Central memory CD8-positive, alpha-beta T cell (primary cell): Measurements from ENCODE around the gene ZNF280B.

ENCODE experiments used
- ATAC-seq: fragments of 150-1000 bp; cut with Tn5 transposase; replicated peaks from 2 replicates; pipeline ENCODE4 v1.10.0; 2022; ENCODE audit warnings: mild to moderate bottlenecking, moderate FRiP score, moderate number of reproducible peaks; ENCODE audit not compliant: poor library complexity, severe bottlenecking; ENCODE audit errors: extremely low read depth
- DNase-seq, 2 donors: peaks; one replicate each; pipeline ENCODE4 v3.0.0; 2021; ENCODE audit warnings: low spot score in 2 of 2
- H3K27ac Mint-ChIP-seq: one replicate; pipeline ENCODE4 v1.8.0; 2022; ENCODE audit warnings: low read depth, mild to moderate bottlenecking, moderate library complexity, mixed read lengths
- H3K27me3 Mint-ChIP-seq: one replicate; pipeline ENCODE4 v1.8.0; 2022; ENCODE audit warnings: mixed read lengths
- H3K36me3 Mint-ChIP-seq: one replicate; pipeline ENCODE4 v1.8.0; 2022; ENCODE audit warnings: mild to moderate bottlenecking, moderate library complexity, mixed read lengths; ENCODE audit not compliant: insufficient read depth
- H3K4me1 Mint-ChIP-seq: one replicate; pipeline ENCODE4 v1.8.0; 2022; ENCODE audit warnings: mixed read lengths
- H3K4me3 Mint-ChIP-seq: one replicate; pipeline ENCODE4 v1.8.0; 2022; ENCODE audit warnings: mild to moderate bottlenecking, moderate library complexity, mixed read lengths
- H3K9me3 Mint-ChIP-seq: one replicate; pipeline ENCODE4 v1.8.0; 2022; ENCODE audit warnings: mixed read lengths

The ZNF280B gene

DNA sequence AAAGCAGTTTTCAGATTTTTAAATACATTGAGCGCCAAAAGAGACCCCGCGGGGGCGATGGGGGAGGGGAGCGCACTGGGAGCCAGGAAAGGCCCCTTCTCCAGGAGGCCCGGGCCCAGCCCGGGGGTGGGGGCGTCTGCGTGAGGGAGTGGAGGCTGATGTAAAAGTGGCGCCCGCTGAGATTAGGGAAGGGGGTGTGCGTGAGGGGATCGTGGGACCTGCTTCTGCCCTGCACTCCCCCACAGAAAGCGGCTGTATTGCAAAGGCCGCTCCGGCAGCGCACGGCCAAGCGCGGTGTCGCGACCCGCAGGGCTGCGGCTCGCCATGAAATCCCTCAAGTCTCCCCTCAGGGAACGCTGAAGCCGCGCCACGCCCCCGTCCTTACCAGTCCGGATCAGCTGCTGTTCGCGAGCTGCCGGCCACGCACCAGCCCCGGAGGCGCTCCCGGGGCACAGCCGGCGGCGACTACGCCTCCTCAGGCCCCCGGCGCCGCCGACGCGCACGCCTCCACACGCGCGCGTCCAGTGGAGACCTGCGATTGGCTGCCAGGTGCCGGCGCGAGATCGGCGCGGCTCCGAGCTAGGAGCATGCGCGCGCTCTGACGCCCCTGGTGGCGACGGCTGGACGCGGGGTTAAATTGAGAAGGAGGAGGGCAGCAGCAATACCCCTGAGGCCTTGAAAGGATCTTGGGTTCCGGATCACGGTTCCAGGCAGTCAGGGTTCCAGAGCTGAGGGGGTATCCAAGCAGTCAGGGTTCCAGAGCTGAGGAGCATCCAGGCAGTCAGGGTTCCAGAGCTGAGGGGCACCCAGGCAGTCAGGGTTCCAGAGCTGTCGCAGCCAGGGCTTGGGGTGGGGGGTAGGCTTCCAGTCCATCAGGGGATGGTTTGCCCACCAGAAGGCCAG is at the start of gene ZNF280B:
ZNF280B (minus strand) TSS at position 469 of the 903 bp plus-strand sequence. CDS start 19,344 bp downstream, outside the sequence.
- H3K27me3 Mint-ChIP-seq = peaks cover 18% of the 10 kb centered on the region
- peak within 1 kb of the TSS; percentile 66 for H3K27ac Mint-ChIP-seq
- H3K4me1 Mint-ChIP-seq = peaks cover 10% of the 10 kb centered on the region
- DNase-seq = peak; percentile 74 to 78
- no peaks in the 10 kb centered on the region for H3K9me3 Mint-ChIP-seq
- H3K4me3 Mint-ChIP-seq = peak within 1 kb of the TSS; percentile 81
- H3K36me3 Mint-ChIP-seq = peaks cover 7% of the 10 kb centered on the region
- ATAC-seq = peak; percentile 99

GRCh38 chr22:22556995-22557925 is 48.7 kb upstream of the ZNF280B start:
- Mint-ChIP-seq H3K4me3 (no peak overlapping the region), H3K4me1 (peaks cover 5% of the 10 kb centered on the region), H3K27ac (no peak overlapping the region), H3K36me3 (peaks cover 2% of the 10 kb centered on the region), H3K9me3 (no peaks in the 10 kb centered on the region), H3K27me3 (no peaks in the 10 kb centered on the region)
- no peak for DNase-seq
- no peak for ATAC-seq

- DNase-seq (no peak), ATAC-seq (no peak)
- peaks cover 2% of the 10 kb centered on the region for H3K36me3 Mint-ChIP-seq
- H3K9me3 Mint-ChIP-seq = no peaks in the 10 kb centered on the region
- H3K4me1 Mint-ChIP-seq = peaks cover 5% of the 10 kb centered on the region
- H3K4me3 Mint-ChIP-seq = no peak overlapping the region
- H3K27ac Mint-ChIP-seq = no peak overlapping the region
- no peaks in the 10 kb centered on the region for H3K27me3 Mint-ChIP-seq
These were observed 48.0 kb upstream of the ZNF280B start for GRCh38 chr22:22556578-22556977.

DNA sequence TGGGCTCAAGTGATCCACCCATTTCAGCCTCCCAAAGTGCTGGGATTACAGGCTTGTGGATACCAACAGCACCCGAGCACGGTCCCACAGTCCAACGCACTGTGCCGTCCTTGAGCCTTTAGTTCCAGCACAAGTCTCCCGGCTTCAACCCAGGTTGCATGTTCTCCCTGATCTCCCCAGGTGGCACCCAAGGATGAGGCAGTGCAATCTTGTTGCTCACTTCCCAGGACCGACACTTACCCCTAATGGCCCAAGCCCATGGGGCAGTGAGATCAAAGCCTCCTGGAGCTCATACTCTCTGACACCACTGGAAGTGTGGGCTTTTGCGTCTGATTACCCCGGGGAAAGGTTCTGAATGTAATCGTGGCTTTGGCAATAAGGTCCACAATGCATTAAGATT is 47.1 kb upstream of the ZNF280B start:
- peaks cover 5% of the 10 kb centered on the region for H3K4me1 Mint-ChIP-seq
- ATAC-seq (no peak), DNase-seq (no peak)
- H3K27me3 Mint-ChIP-seq = no peaks in the 10 kb centered on the region
- no peak overlapping the region for H3K4me3 Mint-ChIP-seq
- H3K36me3 Mint-ChIP-seq = peaks cover 2% of the 10 kb centered on the region
- no peaks in the 10 kb centered on the region for H3K9me3 Mint-ChIP-seq
- H3K27ac Mint-ChIP-seq = no peak overlapping the region

DNA sequence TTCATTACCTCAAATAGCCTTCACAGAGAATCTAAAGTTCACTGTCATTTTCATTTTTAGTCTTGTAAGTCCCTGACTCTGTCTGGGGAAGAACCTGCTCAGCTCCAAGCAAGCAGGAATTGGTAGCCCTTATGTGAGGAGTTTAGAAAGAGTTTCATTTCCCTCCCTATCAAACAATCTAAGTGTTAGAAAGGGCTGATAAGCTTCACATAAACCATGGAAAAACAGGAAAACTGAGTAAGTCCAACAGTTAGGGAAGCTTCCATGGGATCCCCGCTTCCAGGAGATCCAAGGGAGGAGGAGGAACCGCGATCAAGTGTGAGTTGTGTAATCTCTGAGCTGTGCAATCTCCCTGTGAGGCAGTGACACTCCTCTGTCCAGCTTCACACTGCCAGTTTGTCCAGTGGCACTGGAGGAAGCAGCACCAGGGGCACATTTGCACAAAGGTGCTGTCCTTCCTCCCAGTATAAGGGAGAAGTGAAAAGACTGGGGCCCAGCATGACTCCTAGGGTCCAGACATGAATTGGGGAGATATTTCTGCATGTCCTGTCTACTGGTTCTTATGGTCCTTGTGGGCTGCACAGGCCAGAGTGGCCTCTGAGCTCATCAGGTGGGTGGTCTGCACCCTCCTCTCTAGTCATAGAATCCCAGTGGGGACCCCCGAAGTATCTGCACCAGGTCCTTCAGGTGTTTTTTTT is 46.2 kb upstream of the ZNF280B start:
- H3K27ac Mint-ChIP-seq = no peak overlapping the region
- H3K27me3 Mint-ChIP-seq = no peaks in the 10 kb centered on the region
- DNase-seq = no peak
- H3K36me3 Mint-ChIP-seq = peaks cover 2% of the 10 kb centered on the region
- no peaks in the 10 kb centered on the region for H3K9me3 Mint-ChIP-seq
- H3K4me3 Mint-ChIP-seq = no peak overlapping the region
- peaks cover 5% of the 10 kb centered on the region for H3K4me1 Mint-ChIP-seq
- no peak for ATAC-seq

GRCh38 chr22:22553735-22554586 is 45.4 kb upstream of the ZNF280B start:
- peaks cover 2% of the 10 kb centered on the region for H3K36me3 Mint-ChIP-seq
- no peak overlapping the region for H3K27ac Mint-ChIP-seq
- ATAC-seq (no peak), DNase-seq (no peak)
- peaks cover 2% of the 10 kb centered on the region for H3K4me1 Mint-ChIP-seq
- no peak overlapping the region for H3K4me3 Mint-ChIP-seq
- H3K27me3 Mint-ChIP-seq = no peaks in the 10 kb centered on the region
- no peaks in the 10 kb centered on the region for H3K9me3 Mint-ChIP-seq

- DNase-seq (no peak), ATAC-seq (no peak)
- Mint-ChIP-seq H3K9me3 (no peaks in the 10 kb centered on the region), H3K4me3 (no peak overlapping the region), H3K36me3 (peaks cover 2% of the 10 kb centered on the region), H3K27me3 (no peaks in the 10 kb centered on the region), H3K4me1 (no peaks in the 10 kb centered on the region), H3K27ac (no peak overlapping the region)
These were observed 44.6 kb upstream of the ZNF280B start for GRCh38 chr22:22553141-22553540.

- DNase-seq = no peak
- H3K27me3 Mint-ChIP-seq = no peaks in the 10 kb centered on the region
These were observed 44.1 kb upstream of the ZNF280B start for GRCh38 chr22:22552630-22553029.

GRCh38 chr22:22550789-22551434 is 42.4 kb upstream of the ZNF280B start:
- no peak overlapping the region for H3K4me3 Mint-ChIP-seq
- H3K27me3 Mint-ChIP-seq = no peaks in the 10 kb centered on the region
- H3K36me3 Mint-ChIP-seq = peaks cover 2% of the 10 kb centered on the region
- no peaks in the 10 kb centered on the region for H3K4me1 Mint-ChIP-seq
- H3K9me3 Mint-ChIP-seq = no peaks in the 10 kb centered on the region
- no peak overlapping the region for H3K27ac Mint-ChIP-seq
- no peak for DNase-seq
- no peak for ATAC-seq

More at GRCh38 chr22:22552630-22553029, 44.1 kb upstream of the ZNF280B start:
- Mint-ChIP-seq H3K9me3 (no peaks in the 10 kb centered on the region), H3K36me3 (peaks cover 2% of the 10 kb centered on the region), H3K4me1 (no peaks in the 10 kb centered on the region), H3K4me3 (no peak overlapping the region), H3K27ac (no peak overlapping the region)
- ATAC-seq = no peak

DNA sequence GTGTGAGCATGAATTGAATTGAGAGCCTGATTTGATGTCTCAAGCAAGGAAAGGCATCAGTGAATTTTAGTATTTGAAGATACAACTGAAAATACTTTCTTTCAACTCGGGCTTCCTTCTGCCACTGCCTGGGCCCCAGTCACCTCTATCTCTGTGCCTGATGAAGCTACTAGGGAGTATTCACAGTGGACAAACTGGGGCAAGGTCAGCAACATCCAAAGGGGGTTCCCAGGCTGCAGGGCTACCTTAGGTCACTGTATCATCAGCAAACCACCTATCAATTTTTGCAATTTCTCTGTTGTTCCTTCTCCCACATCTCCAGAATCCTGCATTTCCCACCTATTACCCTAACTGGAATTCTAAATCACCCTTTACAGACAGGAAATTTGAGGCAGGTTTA is 40.4 kb upstream of the ZNF280B start:
- H3K4me3 Mint-ChIP-seq = no peak overlapping the region
- H3K4me1 Mint-ChIP-seq = no peaks in the 10 kb centered on the region
- DNase-seq = no peak
- no peak for ATAC-seq
- no peaks in the 10 kb centered on the region for H3K9me3 Mint-ChIP-seq
- no peak overlapping the region for H3K27ac Mint-ChIP-seq
- H3K36me3 Mint-ChIP-seq = peaks cover 2% of the 10 kb centered on the region
- peaks cover under 1% of the 10 kb centered on the region for H3K27me3 Mint-ChIP-seq

- ATAC-seq = no peak
- H3K27me3 Mint-ChIP-seq = peaks cover 6% of the 10 kb centered on the region
- H3K27ac Mint-ChIP-seq = no peak overlapping the region
- no peaks in the 10 kb centered on the region for H3K4me1 Mint-ChIP-seq
- H3K4me3 Mint-ChIP-seq = no peak overlapping the region
- DNase-seq = no peak
- H3K36me3 Mint-ChIP-seq = peaks cover 2% of the 10 kb centered on the region
- H3K9me3 Mint-ChIP-seq = no peaks in the 10 kb centered on the region
These were observed 39.8 kb upstream of the ZNF280B start for GRCh38 chr22:22548317-22548716.
